HL-60/S4 treated with phorbol 12-myristate 13-acetate at 8.2 ng/mL for 4 days and 3 days (cell line): Measurements from ENCODE around the gene DCC.

Experiments
- in situ Hi-C: fragments of 300-500 bp; cut with MboI; formaldehyde crosslinking; loops from 2 replicates; pipeline ENCODE4 v1.15.0; 2022; ENCODE audit warnings: low sequenced_read_pairs

Gene DCC

DNA sequence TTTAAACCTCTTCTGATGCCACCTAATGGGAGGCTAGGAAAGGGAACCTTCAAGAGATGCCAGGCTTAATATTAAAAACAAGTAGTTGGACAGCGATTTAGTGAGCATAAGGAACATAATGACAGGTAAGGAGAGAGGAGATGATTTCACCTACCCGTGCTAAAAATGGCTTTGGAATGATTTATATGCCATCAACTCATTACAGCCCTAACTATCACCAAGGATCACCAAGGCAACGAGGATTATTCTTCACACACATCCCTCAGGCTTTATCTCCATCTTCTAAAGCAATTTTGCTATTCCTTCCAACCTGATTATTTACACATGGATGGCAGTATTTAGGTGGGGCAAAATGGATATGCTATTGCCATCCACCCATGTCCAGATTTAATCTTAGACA lies 237.8 kb downstream of the DCC start:
- in situ Hi-C loops, result no loop called here

DNA sequence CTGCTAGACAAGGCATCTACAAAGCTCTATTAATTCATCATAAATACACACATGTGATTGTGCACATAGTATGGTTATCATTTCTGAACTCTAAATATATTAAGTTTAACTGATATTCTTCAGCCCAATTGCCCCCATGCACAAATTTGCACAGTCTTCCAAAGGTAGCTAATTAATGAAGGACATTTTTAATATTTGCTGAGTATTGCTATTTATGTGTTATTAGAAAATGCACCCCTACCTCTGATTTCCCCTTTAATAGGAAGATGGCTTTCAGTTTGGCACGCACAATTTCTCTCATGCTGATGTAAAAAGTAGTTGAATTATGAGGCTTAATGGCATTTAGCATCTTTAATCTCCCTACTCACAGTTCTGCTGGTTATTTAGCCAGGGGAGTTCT lies 242.1 kb downstream of the DCC start:
- in situ Hi-C loops, result no loop called here

DNA sequence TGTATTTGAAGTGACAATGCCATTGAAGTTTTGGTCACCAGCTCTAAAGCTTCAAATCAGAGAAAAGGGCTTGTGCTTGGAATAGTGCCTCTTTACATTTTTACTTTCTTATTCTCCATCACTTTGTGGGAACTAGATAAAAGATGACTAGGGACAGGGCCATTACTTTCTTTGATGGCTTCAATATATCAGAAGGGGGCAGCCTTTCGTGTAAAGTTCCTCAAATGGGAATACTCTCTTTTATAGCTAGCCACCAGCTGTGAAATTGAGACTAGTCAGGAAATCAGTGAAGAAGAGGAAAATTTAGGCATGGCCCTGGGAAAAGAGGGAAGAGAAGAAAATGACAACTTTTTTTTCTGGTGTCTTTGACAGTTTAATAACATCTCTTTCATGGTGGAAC lies 242.5 kb downstream of the DCC start:
- in situ Hi-C loops, result no loop called here

DNA sequence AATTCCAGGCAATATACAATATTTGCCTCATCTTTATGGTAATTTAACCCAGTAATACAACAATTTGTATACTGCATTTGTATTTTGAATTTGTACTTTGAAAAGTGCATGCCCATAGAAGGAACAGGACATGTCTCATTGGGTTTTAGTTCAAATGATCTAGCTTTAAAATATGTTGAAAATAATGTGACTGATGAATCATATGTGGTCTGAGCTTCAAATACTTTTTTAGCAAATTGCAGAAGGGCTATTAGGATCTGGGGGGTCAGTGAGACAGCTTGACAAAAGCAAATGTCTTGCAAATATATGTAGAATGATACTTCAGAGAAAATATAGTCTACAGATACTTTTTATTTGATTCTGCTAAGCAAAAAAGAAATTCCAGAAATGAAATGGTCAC lies 248.9 kb downstream of the DCC start:
- in situ Hi-C loops, result no loop called here

DNA sequence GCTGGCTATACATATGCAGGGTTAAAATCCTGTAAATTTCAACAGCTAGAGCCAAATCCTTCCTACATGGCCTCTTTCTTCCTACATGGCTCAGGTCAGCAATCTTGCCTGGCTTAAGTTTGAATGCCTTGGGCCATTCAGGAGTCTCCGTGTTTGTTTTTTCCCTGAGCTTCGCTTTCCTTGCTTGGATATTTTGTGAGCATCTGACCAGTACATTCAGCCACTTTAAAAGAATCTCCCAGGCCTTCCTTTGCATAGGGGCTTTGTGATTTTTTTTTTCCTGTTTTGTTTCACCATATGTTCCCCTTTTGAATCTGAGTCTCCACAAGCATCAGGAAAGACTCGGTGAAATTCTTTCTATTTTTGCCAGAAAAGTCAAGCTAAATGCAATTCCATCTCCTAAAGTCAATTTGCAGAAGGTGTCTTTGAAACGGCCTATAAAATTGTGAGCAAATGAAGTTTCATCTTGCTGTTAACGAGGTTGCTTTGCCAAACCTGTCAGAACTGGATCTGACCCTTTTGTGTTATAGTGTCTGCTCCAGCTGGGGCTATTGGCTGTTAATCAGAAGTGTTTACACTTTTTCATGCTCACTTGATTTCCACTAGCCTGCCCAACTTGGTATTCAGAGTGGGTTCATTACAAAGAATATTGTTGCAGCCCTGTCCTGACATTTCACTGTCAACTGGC lies 256.9 kb downstream of the DCC start:
- in situ Hi-C loops, result no loop called here

DNA sequence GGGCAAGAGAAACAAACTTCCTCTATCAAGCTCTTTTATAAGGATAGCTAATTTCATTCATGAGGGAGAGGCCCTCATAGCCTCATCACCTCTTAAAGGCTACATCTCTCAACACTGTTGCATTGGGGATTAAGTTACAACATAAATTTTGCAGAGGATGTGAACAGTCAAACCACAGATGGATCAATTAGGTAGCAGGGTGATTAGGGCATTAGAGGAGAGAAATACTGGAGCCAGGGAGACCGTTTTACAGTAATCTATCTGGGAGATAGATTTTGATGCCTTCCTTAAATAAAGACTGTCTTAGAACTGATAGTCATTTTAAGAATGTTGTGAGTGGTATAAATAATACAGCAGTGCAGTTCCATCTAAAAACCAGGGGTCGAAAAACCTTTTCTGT lies 258.9 kb downstream of the DCC start:
- in situ Hi-C loops, result no loop called here

DNA sequence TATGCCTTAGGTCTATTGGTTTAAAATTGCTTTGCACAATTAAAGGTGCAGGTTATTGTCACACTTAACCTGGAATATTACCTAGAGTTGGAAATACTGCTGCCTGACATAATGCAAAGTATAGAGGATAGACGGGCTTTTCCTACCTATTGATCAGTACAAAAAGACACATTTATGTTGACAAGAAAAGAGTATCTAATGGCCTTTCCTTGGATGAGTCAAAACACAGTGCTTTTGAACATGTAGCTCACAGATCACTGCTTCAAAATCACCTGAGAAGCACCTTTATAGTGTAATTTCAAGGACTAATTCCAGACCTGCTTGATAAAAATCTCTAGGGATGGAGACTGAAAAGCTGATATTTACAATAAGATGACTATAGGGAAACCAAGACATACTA lies 262.8 kb downstream of the DCC start:
- in situ Hi-C loops, result no loop called here

DNA sequence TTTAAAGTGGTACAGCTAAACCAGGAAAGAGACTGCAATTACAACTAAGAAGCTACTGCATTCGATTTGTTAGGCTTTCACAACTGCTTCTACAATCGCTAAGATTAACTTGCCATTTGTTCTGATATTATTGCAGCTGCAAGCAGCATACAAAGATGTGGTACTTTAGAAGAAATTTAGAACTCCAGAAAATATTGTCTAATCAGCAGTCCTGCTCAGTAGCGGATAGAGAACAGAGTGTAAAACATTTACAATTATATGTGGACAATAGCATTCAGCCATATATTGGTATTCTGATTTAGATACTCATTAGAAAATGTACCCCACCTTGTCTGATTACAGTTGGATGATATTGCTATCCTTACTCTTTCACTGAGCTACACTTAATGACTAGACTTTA lies 265.3 kb downstream of the DCC start:
- in situ Hi-C loops, result no loop called here

DNA sequence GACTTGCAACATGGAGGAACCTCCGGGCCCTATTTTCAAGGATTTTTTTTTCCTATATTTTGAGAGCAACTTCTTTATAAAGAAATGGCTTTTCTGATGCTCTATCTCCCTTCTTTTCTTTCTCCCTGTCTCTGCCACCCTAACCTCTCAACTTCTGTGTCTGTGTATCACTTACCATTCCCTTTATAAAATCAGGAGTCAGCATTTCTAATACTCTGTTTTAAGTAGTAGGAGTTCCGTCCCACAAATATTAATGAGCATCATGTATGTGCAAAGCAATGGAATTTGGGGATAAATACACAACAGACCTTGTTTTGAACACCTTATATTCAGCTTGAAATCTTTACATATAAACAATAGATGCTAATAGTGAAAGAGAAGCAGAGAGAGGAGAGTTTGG lies 268.0 kb downstream of the DCC start:
- in situ Hi-C loops, result no loop called here

DNA sequence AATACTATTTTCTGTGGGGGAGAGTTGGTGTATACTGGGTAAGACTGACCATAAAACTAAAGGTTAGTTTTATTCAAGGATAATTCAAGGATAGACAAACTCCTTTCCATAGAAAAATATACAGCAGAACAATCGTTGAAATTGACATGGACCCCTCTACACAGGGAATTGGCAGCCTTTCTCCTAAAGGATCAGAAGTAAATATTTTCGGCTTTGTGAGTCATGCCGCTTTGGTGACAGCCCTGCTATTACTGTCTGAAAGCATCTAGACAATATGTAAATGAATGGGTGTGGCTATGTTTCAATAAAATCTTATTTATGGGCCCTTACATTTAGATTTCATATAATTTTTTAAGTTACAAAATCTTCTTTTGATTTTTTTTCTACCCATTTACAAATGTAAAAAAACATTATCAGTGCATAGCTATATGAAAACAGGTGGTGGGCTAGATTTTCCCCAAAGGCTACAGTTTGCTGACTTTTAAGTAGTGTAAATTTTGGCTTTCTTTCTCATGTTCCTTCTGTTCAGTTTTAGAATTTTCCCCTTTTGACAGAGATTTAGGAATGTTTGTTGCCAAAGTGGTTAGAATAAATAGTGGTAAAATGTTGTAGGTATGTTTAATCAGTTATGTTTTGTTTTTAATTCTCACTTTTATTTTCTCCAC lies 270.6 kb downstream of the DCC start:
- in situ Hi-C loops, result no loop called here

DNA sequence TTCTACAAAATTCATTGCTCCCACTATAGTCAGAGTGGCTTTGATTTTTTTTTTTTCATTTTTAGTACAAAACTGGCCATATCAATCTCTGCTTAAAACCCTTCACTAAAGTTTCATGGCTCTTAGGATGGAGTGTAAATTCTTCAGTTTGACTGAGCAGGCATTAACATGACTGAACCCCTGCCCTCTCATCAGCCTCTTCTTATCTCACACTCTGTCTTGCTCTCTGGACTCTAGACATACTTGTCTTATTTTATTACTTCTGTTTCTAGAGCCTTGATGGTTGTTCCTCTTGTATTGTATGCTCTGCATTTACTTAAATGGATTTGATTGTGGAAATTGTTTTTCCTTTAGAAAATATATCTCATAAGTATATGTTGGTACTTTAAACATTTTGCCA lies 272.4 kb downstream of the DCC start:
- in situ Hi-C loops, result no loop called here

DNA sequence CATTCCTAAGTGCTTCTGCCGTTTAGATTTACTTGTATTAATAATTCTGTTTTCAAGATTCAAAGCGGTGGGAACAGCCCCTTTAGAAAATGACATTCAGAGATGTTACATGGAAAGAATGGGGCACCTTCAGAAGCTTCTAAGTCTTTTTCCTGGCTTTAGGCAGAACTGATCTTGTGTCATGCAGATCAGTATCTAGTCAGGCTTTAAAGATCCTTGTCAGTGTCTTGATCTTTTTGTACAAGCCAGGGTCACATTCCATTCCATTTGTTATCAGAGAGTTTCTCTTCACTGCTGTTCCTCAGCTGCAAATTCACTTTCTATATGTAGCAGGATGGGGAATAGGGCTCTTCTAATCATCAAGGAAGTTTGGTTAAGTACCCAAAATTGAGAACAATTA lies 275.3 kb downstream of the DCC start:
- in situ Hi-C loops, result no loop called here

DNA sequence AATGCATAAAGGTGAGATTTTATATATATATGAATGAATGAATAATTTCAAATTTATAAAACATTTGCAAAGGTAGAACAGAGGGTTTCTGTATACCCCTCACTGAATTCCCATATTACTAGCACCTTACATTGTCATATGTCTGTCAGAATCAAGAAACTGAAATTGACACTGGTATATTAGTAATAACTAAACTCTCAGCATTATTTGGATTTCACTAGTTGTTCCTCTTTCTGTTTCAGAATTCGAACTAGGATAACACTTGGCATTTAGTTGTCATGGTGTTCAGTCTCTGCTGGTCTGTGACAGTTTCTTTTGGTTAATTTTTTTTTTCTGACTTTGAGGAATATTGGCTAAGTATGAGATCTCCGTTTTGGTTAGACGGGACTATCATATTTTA lies 275.9 kb downstream of the DCC start:
- in situ Hi-C loops, result no loop called here

DNA sequence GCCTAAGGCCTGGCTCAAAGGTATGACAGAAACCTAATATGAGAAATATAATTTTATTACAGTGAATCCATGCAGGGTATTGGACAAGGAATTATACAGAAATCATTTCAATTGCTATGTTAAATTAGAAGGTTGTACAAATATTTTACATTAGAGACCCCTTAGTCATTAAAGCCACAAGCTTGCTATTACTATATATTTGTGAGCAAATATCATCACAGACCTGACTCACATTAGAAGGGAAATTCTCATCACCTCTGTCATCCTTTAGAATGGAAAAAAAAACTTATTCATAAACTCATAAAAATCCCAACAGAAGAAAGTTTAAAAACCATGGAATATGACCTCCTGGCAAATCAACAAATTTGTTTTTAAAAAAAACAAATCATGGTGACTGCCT lies 277.9 kb downstream of the DCC start:
- in situ Hi-C loops, result no loop called here

DNA sequence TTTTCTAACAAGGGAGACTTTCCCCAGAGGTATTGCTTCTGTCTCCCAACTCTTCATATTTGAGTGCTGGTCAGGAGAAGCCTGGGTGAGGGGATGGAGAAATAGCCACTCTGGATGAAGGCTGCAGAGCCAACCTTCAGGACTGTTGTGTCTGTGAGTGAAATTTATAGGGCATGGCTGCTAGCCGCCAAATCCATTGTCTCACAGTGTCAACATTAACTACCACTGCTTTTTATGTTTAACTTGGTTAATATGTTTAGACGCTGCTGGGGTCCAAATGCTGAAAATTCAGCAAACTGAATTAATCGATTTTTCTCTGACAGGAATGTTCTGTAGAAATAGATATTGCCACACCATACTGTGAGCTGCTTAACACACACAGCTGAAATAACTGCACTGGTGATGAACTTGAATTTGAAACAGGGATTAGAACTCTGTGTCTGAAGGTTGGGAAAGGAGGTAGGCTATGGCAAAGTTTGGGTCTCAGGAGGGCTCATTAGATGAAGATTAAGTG lies 281.0 kb downstream of the DCC start:
- in situ Hi-C loops, result no loop called here

DNA sequence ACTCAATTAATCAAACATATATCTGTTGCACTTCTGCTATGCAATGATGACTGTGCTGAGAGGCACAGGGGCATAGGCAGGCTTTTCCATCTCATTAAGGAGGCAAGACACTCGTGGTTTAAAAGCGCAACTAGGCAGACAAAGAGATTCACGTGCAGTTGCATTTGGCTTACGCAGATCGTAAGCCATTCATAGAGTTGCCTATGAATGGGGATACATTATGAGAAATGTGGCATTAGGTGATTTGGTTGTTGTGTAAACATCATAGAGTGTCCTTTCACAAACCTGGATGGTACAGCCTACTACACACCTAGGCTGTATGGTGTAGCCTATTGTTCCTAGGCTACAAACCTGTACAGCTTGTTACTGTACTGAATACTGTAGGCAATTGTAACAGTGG lies 284.7 kb downstream of the DCC start:
- in situ Hi-C loops, result no loop called here

DNA sequence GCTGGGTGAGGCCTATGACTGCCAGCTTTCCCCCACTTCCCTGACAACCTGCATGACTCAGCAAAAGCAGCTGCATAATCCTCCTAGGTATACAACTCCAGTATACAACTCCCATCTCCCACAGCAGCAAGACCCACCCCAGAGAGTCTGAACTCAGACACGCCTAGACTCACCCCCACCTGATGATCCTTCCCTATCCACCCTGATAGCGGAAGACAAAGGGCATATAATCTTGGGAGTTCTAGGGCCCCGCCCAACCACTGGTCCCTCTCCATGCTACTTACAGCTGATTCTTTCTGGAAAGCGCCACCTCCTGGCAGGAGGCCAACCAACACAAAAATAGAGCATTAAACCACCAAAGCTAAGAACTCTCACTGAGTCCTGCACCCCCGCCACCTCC lies 296.5 kb downstream of the DCC start:
- in situ Hi-C loops, result no loop called here

DNA sequence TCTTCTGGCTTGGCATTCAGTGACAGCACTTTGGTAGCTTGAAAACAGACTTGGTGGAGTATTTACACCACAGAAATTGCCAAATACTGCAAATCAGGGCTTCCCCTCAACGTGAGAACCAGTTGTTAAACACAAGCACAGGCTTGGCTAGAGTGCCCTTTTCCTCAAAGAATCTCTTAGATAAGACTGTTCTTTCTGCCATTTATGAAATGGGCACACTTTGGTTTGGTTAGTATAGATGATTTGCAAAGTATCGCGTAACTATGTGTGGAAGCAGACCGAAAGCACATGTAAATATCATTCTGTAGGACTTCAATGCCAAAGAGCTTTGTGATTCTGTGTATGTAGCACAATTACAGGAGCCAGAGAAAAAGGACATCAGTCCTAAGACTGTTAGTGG lies 308.2 kb downstream of the DCC start:
- in situ Hi-C loops, result no loop called here

DNA sequence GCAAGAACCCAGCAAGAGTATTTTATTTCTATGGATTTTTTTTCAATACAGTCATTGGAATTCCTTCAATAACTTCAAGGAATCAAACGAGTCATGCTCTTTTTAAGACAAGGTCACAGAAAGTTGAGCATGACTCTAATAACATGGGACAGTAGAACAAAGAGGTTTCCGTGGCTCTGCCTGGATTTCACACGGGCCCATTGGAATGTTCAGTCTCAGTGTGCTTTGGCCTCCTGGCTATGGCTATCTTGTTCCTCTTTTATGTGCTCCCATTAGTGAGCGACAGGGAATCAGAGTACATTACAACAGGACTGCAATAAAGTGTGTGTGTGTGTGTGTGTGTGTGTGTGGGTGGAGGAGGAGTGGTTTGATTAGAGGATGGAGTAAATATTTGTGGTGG lies 312.4 kb downstream of the DCC start:
- in situ Hi-C loops, result no loop called here

DNA sequence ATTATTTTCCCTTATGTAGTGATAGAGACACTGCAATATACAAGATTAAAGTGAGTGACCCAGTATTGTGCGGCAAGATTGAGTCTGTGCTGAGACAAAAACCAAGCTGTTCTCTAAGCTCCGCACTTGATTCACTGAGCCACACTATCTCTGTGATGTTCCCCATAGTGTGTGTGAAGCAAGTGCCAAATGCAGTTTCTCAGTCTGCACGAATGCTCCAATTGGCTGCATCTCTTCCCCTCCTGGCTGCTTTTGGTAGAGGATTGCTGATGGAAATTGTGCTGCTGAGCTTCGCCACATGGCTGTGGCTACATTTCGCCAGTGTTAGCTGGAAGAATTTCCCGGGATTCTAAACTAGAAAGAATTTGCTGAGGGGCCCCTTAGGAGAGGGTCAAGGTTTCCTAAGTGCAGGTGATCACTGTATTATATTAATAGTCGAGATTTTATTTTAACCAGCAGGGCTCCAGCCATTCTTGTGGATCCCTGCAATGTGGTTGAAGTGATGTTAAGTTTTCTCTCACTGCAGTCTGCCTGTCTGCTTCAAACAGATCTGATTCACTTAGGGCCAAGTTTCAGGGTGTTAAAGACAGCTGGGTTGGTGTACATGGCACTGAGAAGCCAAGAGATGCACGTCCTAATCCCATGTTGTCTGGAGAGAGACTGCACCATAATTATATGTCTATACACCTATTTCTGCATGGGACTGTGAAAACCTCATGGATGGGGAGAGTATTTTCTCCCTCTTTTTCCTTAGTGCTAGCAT lies 317.2 kb downstream of the DCC start:
- in situ Hi-C loops, result no loop called here

DNA sequence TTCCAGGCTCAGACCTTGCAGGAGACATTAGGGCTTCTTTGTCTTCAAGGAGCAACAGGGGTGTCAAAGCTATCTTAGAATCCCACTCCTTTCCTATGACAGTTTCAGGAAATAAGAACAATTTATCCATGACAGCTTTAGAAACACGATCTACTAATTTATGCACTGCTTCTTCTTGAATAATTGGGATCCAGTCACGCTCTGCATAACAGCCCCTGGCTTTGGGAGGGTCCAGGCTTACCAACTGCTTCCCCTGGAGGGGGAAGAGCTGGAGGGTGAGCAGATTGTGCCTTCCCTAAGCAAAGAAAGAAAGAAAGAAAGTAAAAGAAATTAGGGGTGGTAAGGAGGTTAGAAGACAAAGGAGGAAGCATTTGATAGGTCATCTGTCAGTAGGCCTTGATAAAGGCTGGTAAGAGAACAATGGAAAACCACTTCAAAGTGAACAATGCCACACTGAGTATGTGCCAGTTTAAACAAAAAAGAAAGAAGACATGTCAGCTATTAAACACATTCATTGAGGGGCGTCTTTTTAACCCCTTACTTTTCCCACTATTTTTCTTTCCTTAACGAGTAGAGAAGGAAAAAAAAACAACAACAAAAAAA lies 327.6 kb downstream of the DCC start:
- in situ Hi-C loops, result no loop called here

DNA sequence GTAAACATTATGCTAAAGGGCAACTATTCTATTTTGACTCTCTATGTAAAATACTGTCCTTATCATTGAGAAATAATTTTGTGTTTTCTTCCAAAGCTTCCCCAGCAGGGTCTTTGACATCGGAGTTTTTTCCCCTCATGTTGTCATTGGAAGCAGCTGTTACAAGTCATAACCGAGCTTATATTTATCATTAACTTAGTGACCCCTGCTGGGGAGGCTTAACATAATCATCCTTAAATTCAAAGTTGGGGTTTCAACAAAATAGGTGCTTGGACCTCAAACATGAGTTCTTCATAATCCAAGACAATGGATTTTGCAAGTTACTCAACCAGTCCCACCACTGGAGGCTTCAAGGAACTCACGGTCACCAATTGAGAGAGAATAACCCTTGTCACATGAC lies 330.9 kb downstream of the DCC start:
- in situ Hi-C loops, result no loop called here
